HL-60 (cell line): Measurements from ENCODE around the gene ADGRG6.

Experiments used
- POLR2AphosphoS5 ChIP-seq: IDR thresholded peaks from 2 replicates; pipeline ENCODE4 v1.6.1; 2012; ENCODE audit warnings: low read depth
- TF ChIP-seq, protein P1 (sequence below): IDR thresholded peaks from one replicate; pipeline ENCODE4 v1.5.1; 2011; ENCODE audit warnings: low read length, control low read depth, inconsistent platforms; ENCODE audit not compliant: insufficient read depth

DNA sequence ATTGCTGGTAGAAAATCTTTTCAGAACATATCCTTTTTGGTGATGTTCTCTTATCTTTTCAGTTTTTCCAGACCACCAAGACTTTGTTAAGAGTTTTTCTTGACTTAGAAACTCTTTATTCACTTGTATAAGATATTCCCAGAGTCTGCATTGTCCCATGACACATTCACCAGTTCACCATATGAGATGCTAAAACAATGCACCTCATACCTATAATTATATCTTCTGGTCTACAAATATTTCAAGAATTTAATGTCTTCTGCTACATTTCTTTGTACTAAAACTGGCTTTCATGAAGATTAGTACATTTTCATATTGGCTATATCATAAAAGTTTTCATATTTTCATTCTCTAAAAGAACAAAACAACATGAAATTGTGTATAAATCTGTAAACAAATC is 111.3 kb downstream of the ADGRG6 start:
- TF ChIP-seq POLR2AphosphoS5: no peak
- TF ChIP-seq, protein P1, sequence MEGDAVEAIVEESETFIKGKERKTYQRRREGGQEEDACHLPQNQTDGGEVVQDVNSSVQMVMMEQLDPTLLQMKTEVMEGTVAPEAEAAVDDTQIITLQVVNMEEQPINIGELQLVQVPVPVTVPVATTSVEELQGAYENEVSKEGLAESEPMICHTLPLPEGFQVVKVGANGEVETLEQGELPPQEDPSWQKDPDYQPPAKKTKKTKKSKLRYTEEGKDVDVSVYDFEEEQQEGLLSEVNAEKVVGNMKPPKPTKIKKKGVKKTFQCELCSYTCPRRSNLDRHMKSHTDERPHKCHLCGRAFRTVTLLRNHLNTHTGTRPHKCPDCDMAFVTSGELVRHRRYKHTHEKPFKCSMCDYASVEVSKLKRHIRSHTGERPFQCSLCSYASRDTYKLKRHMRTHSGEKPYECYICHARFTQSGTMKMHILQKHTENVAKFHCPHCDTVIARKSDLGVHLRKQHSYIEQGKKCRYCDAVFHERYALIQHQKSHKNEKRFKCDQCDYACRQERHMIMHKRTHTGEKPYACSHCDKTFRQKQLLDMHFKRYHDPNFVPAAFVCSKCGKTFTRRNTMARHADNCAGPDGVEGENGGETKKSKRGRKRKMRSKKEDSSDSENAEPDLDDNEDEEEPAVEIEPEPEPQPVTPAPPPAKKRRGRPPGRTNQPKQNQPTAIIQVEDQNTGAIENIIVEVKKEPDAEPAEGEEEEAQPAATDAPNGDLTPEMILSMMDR: no peak
